ENCODE results near the gene MAGI2. TPM values are rescaled to one million over a fixed set of nuclear protein-coding genes. Genes with fewer than 3 reads are reported as not detected.

Gene MAGI2
- total RNA-seq, 3 donors from 2014 or later (not counting 1 experiment from before 2014, with no cell fraction given): 0.09 to 0.48 (median 0.27) TPM

DNA sequence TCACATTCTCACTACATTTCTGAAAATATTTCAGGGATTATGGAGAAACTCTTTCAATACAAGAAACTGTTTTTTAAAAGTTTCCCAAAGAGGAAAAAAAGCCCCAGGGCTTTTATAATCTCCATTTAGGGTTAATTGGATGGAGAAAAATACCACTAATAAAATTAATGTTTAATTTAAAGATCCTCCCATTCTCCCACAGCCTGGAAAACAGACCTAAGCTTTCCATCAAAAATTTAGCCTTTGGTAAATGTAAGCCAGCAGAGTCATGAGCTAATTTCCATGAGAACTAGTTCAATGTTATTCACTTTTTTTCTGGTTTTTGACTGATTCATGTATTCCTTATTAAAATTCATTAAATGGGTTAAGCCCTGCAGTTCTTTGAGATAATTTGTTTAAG lies 1246.2 kb downstream of the MAGI2 start:
- peaks cover 3 to 8% of the 10 kb centered on the region in 2 donors for H3K9me3 Mint-ChIP-seq
- Histone ChIP-seq H3K4me1 (ENCODE audit: control insufficient read depth, insufficient read depth, low read length) (no peaks in the 10 kb centered on the region), H3K27ac (ENCODE audit: low read length) (no peak overlapping the region), H3K9me3 (ENCODE audit: control insufficient read depth, insufficient read depth, low read length) (no peaks in the 10 kb centered on the region), H3K4me3 (ENCODE audit: low read length) (no peak overlapping the region), H3K27me3 (ENCODE audit: control insufficient read depth, insufficient read depth, low read length) (no peaks in the 10 kb centered on the region), H3K36me3 (ENCODE audit: control insufficient read depth, insufficient read depth, low read length) (no peaks in the 10 kb centered on the region)
- intact Hi-C loops (cut with micrococcal nuclease): no loop called here
- peaks cover 3 to 5% of the 10 kb centered on the region in 2 donors for H3K27me3 Mint-ChIP-seq (ENCODE audit: low read depth in 2 of 2)
- no peak for ATAC-seq
- no peak for DNase-seq
- TF ChIP-seq, protein P1, sequence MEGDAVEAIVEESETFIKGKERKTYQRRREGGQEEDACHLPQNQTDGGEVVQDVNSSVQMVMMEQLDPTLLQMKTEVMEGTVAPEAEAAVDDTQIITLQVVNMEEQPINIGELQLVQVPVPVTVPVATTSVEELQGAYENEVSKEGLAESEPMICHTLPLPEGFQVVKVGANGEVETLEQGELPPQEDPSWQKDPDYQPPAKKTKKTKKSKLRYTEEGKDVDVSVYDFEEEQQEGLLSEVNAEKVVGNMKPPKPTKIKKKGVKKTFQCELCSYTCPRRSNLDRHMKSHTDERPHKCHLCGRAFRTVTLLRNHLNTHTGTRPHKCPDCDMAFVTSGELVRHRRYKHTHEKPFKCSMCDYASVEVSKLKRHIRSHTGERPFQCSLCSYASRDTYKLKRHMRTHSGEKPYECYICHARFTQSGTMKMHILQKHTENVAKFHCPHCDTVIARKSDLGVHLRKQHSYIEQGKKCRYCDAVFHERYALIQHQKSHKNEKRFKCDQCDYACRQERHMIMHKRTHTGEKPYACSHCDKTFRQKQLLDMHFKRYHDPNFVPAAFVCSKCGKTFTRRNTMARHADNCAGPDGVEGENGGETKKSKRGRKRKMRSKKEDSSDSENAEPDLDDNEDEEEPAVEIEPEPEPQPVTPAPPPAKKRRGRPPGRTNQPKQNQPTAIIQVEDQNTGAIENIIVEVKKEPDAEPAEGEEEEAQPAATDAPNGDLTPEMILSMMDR (IDR thresholded peaks at IDR 0.05): no peak
- no peak overlapping the region for H3K4me3 Mint-ChIP-seq
- H3K27ac Mint-ChIP-seq: no peak overlapping the region
- H3K4me1 Mint-ChIP-seq: no peaks in the 10 kb centered on the region
- H3K36me3 Mint-ChIP-seq: no peaks in the 10 kb centered on the region

DNA sequence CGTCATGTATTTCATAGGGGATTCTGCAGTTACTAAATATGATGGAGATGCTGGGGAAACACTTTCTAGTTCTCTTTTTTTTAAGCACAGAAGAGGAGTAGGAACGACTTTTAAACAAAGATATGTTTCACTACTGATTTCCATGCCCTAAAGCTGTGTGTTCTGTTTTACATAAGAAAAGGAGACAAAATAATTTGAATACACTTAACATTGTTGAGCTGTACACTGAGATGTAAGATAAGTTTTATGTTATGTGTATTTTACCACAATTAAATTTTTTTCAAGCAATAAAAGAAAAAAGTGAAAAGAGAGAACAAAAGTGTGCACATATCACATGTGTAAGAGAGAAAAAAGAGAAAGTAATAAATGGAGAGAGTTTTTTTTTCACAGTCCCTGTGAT lies 1246.7 kb downstream of the MAGI2 start:
- Mint-ChIP-seq H3K9me3 (peaks cover 3 to 8% of the 10 kb centered on the region in 2 donors), H3K4me1 (no peaks in the 10 kb centered on the region), H3K4me3 (no peak overlapping the region), H3K27me3 (ENCODE audit: low read depth in 2 of 2) (peaks cover 3 to 5% of the 10 kb centered on the region in 2 donors), H3K27ac (no peak overlapping the region), H3K36me3 (no peaks in the 10 kb centered on the region)
- Histone ChIP-seq H3K27ac (ENCODE audit: low read length) (no peak overlapping the region), H3K9me3 (ENCODE audit: control insufficient read depth, insufficient read depth, low read length) (no peaks in the 10 kb centered on the region), H3K4me3 (ENCODE audit: low read length) (no peak overlapping the region), H3K4me1 (ENCODE audit: control insufficient read depth, insufficient read depth, low read length) (no peaks in the 10 kb centered on the region), H3K36me3 (ENCODE audit: control insufficient read depth, insufficient read depth, low read length) (no peaks in the 10 kb centered on the region), H3K27me3 (ENCODE audit: control insufficient read depth, insufficient read depth, low read length) (no peaks in the 10 kb centered on the region)
- intact Hi-C loops (cut with micrococcal nuclease): no loop called here
- ATAC-seq: no peak
- WGBS (ENCODE audit: insufficient coverage): 100% methylated on average over 1 of the region's 2 CpGs
- no peak for DNase-seq
- TF ChIP-seq, protein P1 (IDR thresholded peaks at IDR 0.05): no peak

DNA sequence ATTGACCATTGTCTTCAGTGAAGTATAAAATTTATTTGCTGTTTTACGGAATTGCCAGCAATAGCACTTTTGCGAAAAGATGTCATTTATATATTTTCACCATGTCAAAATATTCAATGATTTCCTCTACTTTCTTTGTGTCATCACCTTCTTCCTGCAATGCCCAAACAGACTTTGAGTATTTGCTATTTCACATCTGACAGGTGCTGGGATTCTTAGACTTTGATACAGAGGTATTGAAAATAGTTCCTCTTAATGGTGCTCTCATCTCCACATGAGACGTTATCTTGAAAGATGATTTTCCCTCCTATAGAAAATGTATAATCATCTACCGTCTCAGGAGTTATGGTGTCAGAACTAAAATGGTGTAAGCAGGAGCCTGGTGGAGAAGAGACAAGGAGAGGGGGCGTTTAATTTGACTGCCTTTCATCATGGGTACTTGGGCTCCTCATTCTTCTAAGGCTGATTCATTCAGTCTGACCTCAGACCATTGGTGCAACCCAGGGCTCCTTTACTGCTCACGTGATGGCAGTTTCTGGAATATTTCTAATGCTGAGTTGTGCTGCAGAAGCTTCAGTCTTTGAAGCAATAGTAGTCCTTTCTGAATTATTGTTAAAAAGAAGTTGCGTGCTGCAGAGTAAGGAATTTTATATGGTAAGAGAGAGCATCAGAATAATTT lies 1250.3 kb downstream of the MAGI2 start:
- Mint-ChIP-seq H3K4me1 (no peaks in the 10 kb centered on the region), H3K9me3 (peaks cover 0 to under 1% of the 10 kb centered on the region in 2 donors)

More for the DNA sequence above, 1250.3 kb downstream of the MAGI2 start:
- no peaks in the 10 kb centered on the region for H3K27me3 ChIP-seq (ENCODE audit: control insufficient read depth, insufficient read depth, low read length)
- H3K4me3 Mint-ChIP-seq: no peak overlapping the region
- no peak for DNase-seq
- no peaks in the 10 kb centered on the region for H3K36me3 ChIP-seq (ENCODE audit: control insufficient read depth, insufficient read depth, low read length)
- H3K4me1 ChIP-seq (ENCODE audit: control insufficient read depth, insufficient read depth, low read length): no peaks in the 10 kb centered on the region
- TF ChIP-seq, protein P1 (IDR thresholded peaks at IDR 0.05): no peak
- H3K9me3 ChIP-seq (ENCODE audit: control insufficient read depth, insufficient read depth, low read length): no peaks in the 10 kb centered on the region
- peaks cover under 1 to 5% of the 10 kb centered on the region in 2 donors for H3K27me3 Mint-ChIP-seq (ENCODE audit: low read depth in 2 of 2)
- no peak overlapping the region for H3K27ac ChIP-seq (ENCODE audit: low read length)
- no peaks in the 10 kb centered on the region for H3K36me3 Mint-ChIP-seq
- intact Hi-C loops (cut with micrococcal nuclease): no loop called here
- no peak for ATAC-seq
- no peak overlapping the region for H3K27ac Mint-ChIP-seq
- WGBS (ENCODE audit: insufficient coverage): 87% methylated on average over 6 of the region's 7 CpGs
- H3K4me3 ChIP-seq (ENCODE audit: low read length): no peak overlapping the region

All from natural killer cell (primary cell).